ENCODE data around the gene CNIH1.

CNIH1 gene

GRCh38 chr14:54453252-54453651 is 12.1 kb upstream of the CNIH1 start:
- DNase-seq (ENCODE audit: low spot score): no peak
- Histone ChIP-seq H3K4me3 (no peak overlapping the region), H3K27ac (no peak overlapping the region)
- no peak for TF ChIP-seq CTCF (IDR thresholded peaks at IDR 0.05)

- TF ChIP-seq CTCF (IDR thresholded peaks at IDR 0.05): no peak
- DNase-seq (ENCODE audit: low spot score): no peak
Observed at GRCh38 chr14:54451961-54452360, 10.8 kb upstream of the CNIH1 start.

GRCh38 chr14:54451121-54451601 is 10.0 kb upstream of the CNIH1 start:
- Histone ChIP-seq H3K4me3 (no peak overlapping the region), H3K27ac (no peak overlapping the region)
- no peak for TF ChIP-seq CTCF (IDR thresholded peaks at IDR 0.05)
- DNase-seq (ENCODE audit: low spot score): no peak

More at GRCh38 chr14:54451961-54452360, 10.8 kb upstream of the CNIH1 start:
- Histone ChIP-seq H3K4me3 (no peak overlapping the region), H3K27ac (no peak overlapping the region)

GRCh38 chr14:54450535-54450934 is 9.4 kb upstream of the CNIH1 start:
- no peak overlapping the region for H3K4me3 ChIP-seq
- DNase-seq (ENCODE audit: low spot score): no peak
- no peak overlapping the region for H3K27ac ChIP-seq
- no peak for TF ChIP-seq CTCF (IDR thresholded peaks at IDR 0.05)

- no peak overlapping the region for H3K4me3 ChIP-seq
- TF ChIP-seq CTCF (IDR thresholded peaks at IDR 0.05): no peak
- no peak for DNase-seq (ENCODE audit: low spot score)
- H3K27ac ChIP-seq: no peak overlapping the region
Observed at GRCh38 chr14:54447231-54447692, 6.1 kb upstream of the CNIH1 start.

GRCh38 chr14:54446161-54446693 is 5.1 kb upstream of the CNIH1 start:
- TF ChIP-seq CTCF (IDR thresholded peaks at IDR 0.05): no peak
- DNase-seq (ENCODE audit: low spot score): no peak
- H3K27ac ChIP-seq: no peak overlapping the region

GRCh38 chr14:54444681-54445080 is 3.5 kb upstream of the CNIH1 start:
- no peak for DNase-seq (ENCODE audit: low spot score)
- no peak overlapping the region for H3K4me3 ChIP-seq
- no peak overlapping the region for H3K27ac ChIP-seq
- no peak for TF ChIP-seq CTCF (IDR thresholded peaks at IDR 0.05)

More at GRCh38 chr14:54446161-54446693, 5.1 kb upstream of the CNIH1 start:
- H3K4me3 ChIP-seq: no peak overlapping the region

All from coronary artery (tissue), 2 donors.